BE2C (cell line): ENCODE measurements around the gene ACBD6.
A peak's percentile ranks its signal among the peaks of the same experiment; 100 is the strongest.

ENCODE experiments used
- DNase-seq: peaks from one replicate; pipeline ENCODE4 v3.0.0-alpha.2; 2020
- H3K27me3 ChIP-seq: fragments of 250-450 bp; sonication (Bioruptor Pico); 2 replicates; pipeline ENCODE4 v1.5.1; 2020; ENCODE audit warnings: mild to moderate bottlenecking
- H3K36me3 ChIP-seq: fragments of 250-450 bp; sonication (Bioruptor Pico); 2 replicates; pipeline ENCODE4 v1.5.1; 2020; ENCODE audit warnings: mild to moderate bottlenecking
- H3K4me1 ChIP-seq: fragments of 250-450 bp; sonication (Bioruptor Pico); 2 replicates; pipeline ENCODE4 v1.5.1; 2020
- H3K4me3 ChIP-seq: 2 replicates; pipeline ENCODE4 v1.5.1; 2011; ENCODE audit warnings: low read depth, low read length
- H3K9me3 ChIP-seq: fragments of 250-450 bp; sonication (Bioruptor Pico); 2 replicates; pipeline ENCODE4 v1.5.1; 2020
- CTCF ChIP-seq: IDR thresholded peaks from 2 replicates; pipeline ENCODE4 v1.5.1; 2012; ENCODE audit warnings: mild to moderate bottlenecking, low read depth, low read length

The ACBD6 gene

GRCh38 chr1:180343921-180344769, 158.2 kb downstream of the ACBD6 start:
- Histone ChIP-seq H3K36me3 (no peaks in the 10 kb centered on the region; the same call in 1 of the 2 replicates), H3K4me3 (no peak overlapping the region), H3K27me3 (no peaks in the 10 kb centered on the region), H3K4me1 (peaks cover 12% of the 10 kb centered on the region), H3K9me3 (no peaks in the 10 kb centered on the region; the same call in 1 of the 2 replicates)
- DNase-seq = peak; percentile 49
- no peak for TF ChIP-seq CTCF

- no peak for TF ChIP-seq CTCF
- no peaks in the 10 kb centered on the region for H3K27me3 ChIP-seq
These were observed 175.3 kb downstream of the ACBD6 start for GRCh38 chr1:180327089-180327488.

GRCh38 chr1:180312926-180313325, 189.5 kb downstream of the ACBD6 start:
- no peaks in the 10 kb centered on the region for H3K36me3 ChIP-seq
- no peaks in the 10 kb centered on the region for H3K9me3 ChIP-seq
- TF ChIP-seq CTCF = no peak
- H3K4me1 ChIP-seq = no peaks in the 10 kb centered on the region
- no peak for DNase-seq
- H3K27me3 ChIP-seq = no peaks in the 10 kb centered on the region
- H3K4me3 ChIP-seq = no peak overlapping the region

More at GRCh38 chr1:180327089-180327488, 175.3 kb downstream of the ACBD6 start:
- Histone ChIP-seq H3K4me3 (no peak overlapping the region), H3K9me3 (no peaks in the 10 kb centered on the region), H3K36me3 (no peaks in the 10 kb centered on the region), H3K4me1 (no peaks in the 10 kb centered on the region)
- no peak for DNase-seq

GRCh38 chr1:180311011-180311730, 191.2 kb downstream of the ACBD6 start:
- no peak for TF ChIP-seq CTCF
- no peaks in the 10 kb centered on the region for H3K4me1 ChIP-seq
- H3K9me3 ChIP-seq = no peaks in the 10 kb centered on the region
- no peak for DNase-seq
- no peak overlapping the region for H3K4me3 ChIP-seq
- H3K36me3 ChIP-seq = no peaks in the 10 kb centered on the region
- H3K27me3 ChIP-seq = no peaks in the 10 kb centered on the region

- H3K27me3 ChIP-seq = no peaks in the 10 kb centered on the region
- no peaks in the 10 kb centered on the region for H3K4me1 ChIP-seq
- no peak for DNase-seq
- H3K36me3 ChIP-seq = no peaks in the 10 kb centered on the region
- H3K4me3 ChIP-seq = no peak overlapping the region
- no peak for TF ChIP-seq CTCF
- no peaks in the 10 kb centered on the region; the same call in 1 of the 2 replicates for H3K9me3 ChIP-seq
These were observed 192.3 kb downstream of the ACBD6 start for GRCh38 chr1:180310095-180310494.

- H3K4me1 ChIP-seq = no peaks in the 10 kb centered on the region
- no peaks in the 10 kb centered on the region for H3K36me3 ChIP-seq
- TF ChIP-seq CTCF = no peak
- H3K27me3 ChIP-seq = no peaks in the 10 kb centered on the region
- no peak overlapping the region for H3K4me3 ChIP-seq
- no peaks in the 10 kb centered on the region; the same call in 1 of the 2 replicates for H3K9me3 ChIP-seq
- DNase-seq = no peak
These were observed 193.0 kb downstream of the ACBD6 start for GRCh38 chr1:180309338-180309737.
